HEK293 (cell line): Measurements from ENCODE around the gene ZBTB44.

Experiments
- CTCF ChIA-PET: fragments of 350-600 bp; formaldehyde crosslinking; extraction: SDS; loops from one replicate; lab custom pipeline; 2021; ENCODE audit warnings: antibody characterized with exemption; lab: Yijun Ruan, JAX
- POLR2A ChIA-PET: fragments of 300-600 bp; formaldehyde crosslinking; extraction: SDS; loops from one replicate; lab custom pipeline; 2020; ENCODE audit warnings: antibody characterized with exemption, inconsistent platforms; lab: Yijun Ruan, JAX
- H3K27ac ChIP-seq: fragments of 200-500 bp; sonication (Bioruptor generic); 2 replicates; pipeline ENCODE4 v1.5.1; 2014; ENCODE audit warnings: low read depth, low read length, control low read depth, inconsistent platforms; ENCODE audit errors: extremely low read depth
- H3K36me3 ChIP-seq, 2 experiments: fragments of 200-500 bp in 1 of 2; sonication (Bioruptor generic) in 1 of 2; 1 replicate in 1 of 2; 2 replicates in 1 of 2; pipeline ENCODE4 v1.5.1; 2014 to 2017; ENCODE audit warnings: inconsistent platforms in 2 of 2, low read length in 2 of 2; ENCODE audit not compliant: control insufficient read depth in 2 of 2, insufficient read depth in 1 of 2
- H3K4me1 ChIP-seq: fragments of 200-500 bp; sonication (Bioruptor generic); 2 replicates; pipeline ENCODE4 v1.5.1; 2014; ENCODE audit warnings: mild to moderate bottlenecking, low read length, inconsistent platforms; ENCODE audit not compliant: control insufficient read depth, insufficient read depth
- H3K4me3 ChIP-seq: 2 replicates; pipeline ENCODE4 v1.5.1; 2011; ENCODE audit warnings: low read depth, mild to moderate bottlenecking, control low read depth, low read length, moderate library complexity
- H3K9me3 ChIP-seq: fragments of 200-500 bp; sonication (Bioruptor generic); 2 replicates; pipeline ENCODE4 v1.5.1; 2014; ENCODE audit warnings: low read depth, low read length, inconsistent platforms; ENCODE audit not compliant: control insufficient read depth, insufficient read depth
- ELK4 ChIP-seq: IDR thresholded peaks from 2 replicates; pipeline ENCODE4 v1.6.1; 2011; ENCODE audit warnings: mild to moderate bottlenecking, low read depth, low read length, borderline replicate concordance
- HIC1 ChIP-seq: fragments of 450-650 bp; formaldehyde crosslinking; IDR thresholded peaks from 2 replicates; pipeline ENCODE4 v1.5.1; 2016; ENCODE audit warnings: missing biosample characterization, missing genetic modification characterization
- PBX3 ChIP-seq: sonication (generic); formaldehyde crosslinking; IDR thresholded peaks from 2 replicates; pipeline ENCODE4 v1.8.1; 2022; ENCODE audit warnings: mild to moderate bottlenecking, moderate library complexity, missing genetic modification reagents
- SCRT2 ChIP-seq: fragments of 450-650 bp; formaldehyde crosslinking; IDR thresholded peaks from 2 replicates; pipeline ENCODE4 v1.5.1; 2016; ENCODE audit warnings: missing biosample characterization, missing genetic modification characterization
- ZBTB7A ChIP-seq: fragments of 450-650 bp; formaldehyde crosslinking; IDR thresholded peaks from 2 replicates; pipeline ENCODE4 v1.5.1; 2016; ENCODE audit warnings: low read depth, missing biosample characterization, missing genetic modification characterization
- ZNF114 ChIP-seq: fragments of 450-650 bp; formaldehyde crosslinking; IDR thresholded peaks from 2 replicates; pipeline ENCODE4 v1.5.0; 2017; ENCODE audit warnings: missing biosample characterization, missing genetic modification characterization
- ZNF184 ChIP-seq: fragments of 450-650 bp; IDR thresholded peaks from 2 replicates; pipeline ENCODE4 v1.5.1; 2018; ENCODE audit warnings: missing biosample characterization, mild to moderate bottlenecking, missing genetic modification characterization
- ZNF335 ChIP-seq: fragments of 450-650 bp; formaldehyde crosslinking; conservative IDR thresholded peaks from 2 replicates; pipeline ENCODE4 v1.5.1; 2016; ENCODE audit warnings: missing biosample characterization, missing genetic modification characterization
- ZNF350 ChIP-seq: fragments of 450-650 bp; formaldehyde crosslinking; IDR thresholded peaks from 2 replicates; pipeline ENCODE4 v1.5.0; 2017; ENCODE audit warnings: missing biosample characterization, mild to moderate bottlenecking, missing genetic modification characterization
- ZNF391 ChIP-seq: fragments of 450-650 bp; formaldehyde crosslinking; IDR thresholded peaks from 2 replicates; pipeline ENCODE4 v1.5.1; 2016; ENCODE audit warnings: low read depth, missing biosample characterization, missing genetic modification characterization, borderline replicate concordance
- ZNF423 ChIP-seq: fragments of 450-650 bp; formaldehyde crosslinking; IDR thresholded peaks from 2 replicates; pipeline ENCODE4 v1.5.1; 2016; ENCODE audit warnings: missing biosample characterization, missing genetic modification characterization
- ZNF473 ChIP-seq: fragments of 450-650 bp; formaldehyde crosslinking; IDR thresholded peaks from 2 replicates; pipeline ENCODE4 v1.5.1; 2017; ENCODE audit warnings: missing biosample characterization, missing genetic modification characterization
- ZNF518A ChIP-seq: fragments of 450-650 bp; formaldehyde crosslinking; conservative IDR thresholded peaks from 2 replicates; pipeline ENCODE4 v1.5.1; 2016; ENCODE audit warnings: low read depth, missing biosample characterization, missing genetic modification characterization
- ZNF621 ChIP-seq: fragments of 450-650 bp; formaldehyde crosslinking; IDR thresholded peaks from 2 replicates; pipeline ENCODE4 v1.5.1; 2017; ENCODE audit warnings: missing biosample characterization, missing genetic modification characterization
- ZNF629 ChIP-seq: fragments of 450-650 bp; formaldehyde crosslinking; IDR thresholded peaks from 2 replicates; pipeline ENCODE4 v1.5.1; 2017; ENCODE audit warnings: missing biosample characterization, missing genetic modification characterization
- ZNF791 ChIP-seq: fragments of 450-650 bp; formaldehyde crosslinking; IDR thresholded peaks from 2 replicates; pipeline ENCODE4 v1.5.1; 2016; ENCODE audit warnings: missing biosample characterization, missing genetic modification characterization
- ZSCAN18 ChIP-seq: fragments of 450-650 bp; formaldehyde crosslinking; IDR thresholded peaks from 2 replicates; pipeline ENCODE4 v1.5.1; 2016; ENCODE audit warnings: missing biosample characterization, missing genetic modification characterization

Gene ZBTB44

GRCh38 chr11:130318031-130318673 is 3.4 kb upstream of the ZBTB44 start (continued):
- TF ChIP-seq ZNF518A = no peak
- no peak for TF ChIP-seq ZSCAN18 (tag by site-specific recombination)
- TF ChIP-seq ZNF473 (tag by site-specific recombination) = no peak
- no peak for TF ChIP-seq ZNF621 (tag by site-specific recombination)
- TF ChIP-seq ZNF350 (tag by site-specific recombination) = no peak
- TF ChIP-seq ZNF391 (tag by site-specific recombination) = no peak
- TF ChIP-seq ZNF184 (tag by site-specific recombination) = no peak
- TF ChIP-seq ZNF629 (tag by site-specific recombination) = no peak
- TF ChIP-seq, all 188 proteins: peak for 0

GRCh38 chr11:130315354-130315970 is 745 bp upstream of the ZBTB44 start:
- Histone ChIP-seq H3K9me3 (no peaks in the 10 kb centered on the region), H3K4me3 (no peak overlapping the region), H3K27ac (no peak overlapping the region), H3K4me1 (no peaks in the 10 kb centered on the region), H3K36me3 (no peaks in the 10 kb centered on the region)
- TF ChIP-seq ZNF335 (tag by site-specific recombination) = peak; percentile 3; the same call in 1 of the 2 replicates
- TF ChIP-seq ZNF423 (tag by site-specific recombination) = no peak
- ChIA-PET POLR2A (no interaction called here), CTCF (no interaction called here)

- peak overlapping the region; percentile 74 for H3K4me3 ChIP-seq
- no peaks in the 10 kb centered on the region for H3K9me3 ChIP-seq
- H3K4me1 ChIP-seq = no peaks in the 10 kb centered on the region
- ChIA-PET CTCF (no interaction called here), POLR2A (no interaction called here)
- H3K27ac ChIP-seq = peak overlapping the region; percentile 90
- peaks cover 0 to 3% of the 10 kb centered on the region in 2 experiments; a peak in 1 of 3 replicates for H3K36me3 ChIP-seq
- TF ChIP-seq HIC1 (tag by site-specific recombination) = no peak
- no peak for TF ChIP-seq ZNF391 (tag by site-specific recombination)
- TF ChIP-seq ZNF791 (tag by site-specific recombination) = no peak
- no peak for TF ChIP-seq ZBTB7A (tag by site-specific recombination)
- no peak for TF ChIP-seq SCRT2 (tag by site-specific recombination)
- no peak for TF ChIP-seq ZNF114 (tag by site-specific recombination)
- TF ChIP-seq PBX3 (CRISPR knock-in tag) = 0 out of 2 replicates have a peak, but pooled peaks have one; percentile 40
- no peak for TF ChIP-seq ELK4
- TF ChIP-seq ZSCAN18 (tag by site-specific recombination) = no peak
Observed at GRCh38 chr11:130314184-130314749, 450 bp downstream of the ZBTB44 start.
